Measurements from ENCODE around the gene ANTXR1.

Gene ANTXR1

GRCh38 chr2:69013142-69013839 is at the start of gene ANTXR1:
ANTXR1 (plus strand) TSS chr2:69013179; CDS start chr2:69013500, 321 bp downstream.
- DNase-seq = no peak

DNA sequence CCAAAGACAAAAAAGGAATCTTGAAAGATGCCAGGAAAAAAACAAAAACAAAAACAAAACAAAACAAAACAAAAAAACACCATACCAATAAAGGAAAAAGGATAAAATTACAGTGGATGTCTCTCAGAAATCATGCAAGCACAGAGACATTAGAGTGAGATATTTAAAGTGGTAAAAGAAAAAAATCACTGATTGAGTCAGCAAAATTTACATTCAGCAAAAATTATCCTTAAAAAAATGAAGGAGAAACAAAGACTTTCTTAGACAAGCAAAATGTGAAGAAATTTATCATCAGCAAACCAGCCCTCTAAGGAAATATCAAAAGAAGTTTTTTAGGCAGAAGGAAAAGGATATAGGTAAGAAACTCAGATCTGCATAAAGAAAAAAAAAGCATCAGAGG is 48.7 kb upstream of the ANTXR1 start:
- no peak for DNase-seq

DNA sequence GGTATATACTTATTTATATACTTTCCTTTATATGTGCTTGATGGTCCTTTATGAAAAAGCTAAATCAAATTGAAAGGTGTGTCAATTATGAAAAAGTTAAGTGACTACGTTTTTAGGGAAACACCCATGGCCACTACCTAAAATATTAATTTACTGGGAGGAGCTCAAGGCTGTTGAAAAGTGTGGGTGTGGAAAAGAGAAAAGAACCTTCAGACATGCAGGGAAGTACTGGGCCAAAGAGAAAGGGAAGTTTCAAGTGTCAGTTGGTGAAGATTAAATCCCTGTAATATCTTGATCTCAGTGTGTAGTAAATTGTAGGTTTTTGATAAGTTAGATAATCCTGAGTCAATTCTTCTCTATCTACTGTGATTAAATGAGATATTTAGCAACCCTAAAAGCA is 44.8 kb upstream of the ANTXR1 start:
- DNase-seq = no peak

- no peak for DNase-seq
Measured at GRCh38 chr2:68969736-68970490, 43.1 kb upstream of the ANTXR1 start.

DNA sequence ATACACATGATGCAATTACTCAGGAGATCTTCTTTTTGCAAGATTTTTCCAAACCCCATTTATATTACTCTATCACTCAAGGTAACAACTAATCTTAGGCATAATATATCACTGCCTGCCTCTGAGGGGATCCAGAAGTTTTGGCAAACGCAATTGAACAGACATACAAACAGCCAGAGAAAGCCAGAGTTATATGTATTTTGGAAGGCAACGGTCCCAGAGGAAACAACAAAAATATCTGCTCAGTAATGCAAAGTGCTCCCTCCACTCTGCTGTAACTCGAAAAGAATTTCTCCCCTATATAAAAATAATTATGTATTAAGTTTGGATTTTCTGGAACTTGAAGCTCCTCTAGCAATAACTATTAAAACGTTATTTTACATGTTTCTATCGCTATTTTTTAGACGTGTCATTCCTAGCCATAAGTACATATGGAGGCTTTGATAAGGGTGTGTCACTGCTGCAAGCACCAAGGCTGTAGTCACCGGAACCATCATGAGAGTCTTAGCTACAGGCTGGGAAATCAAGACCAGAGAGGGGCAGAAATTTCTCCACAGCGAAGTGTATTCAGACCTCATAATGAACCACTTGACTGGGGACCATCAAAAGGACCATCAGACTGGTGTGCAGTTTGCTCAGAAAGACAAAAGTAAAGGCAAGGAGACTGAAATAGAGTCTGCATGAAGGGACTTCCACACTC is 42.3 kb upstream of the ANTXR1 start:
- no peak for DNase-seq

DNA sequence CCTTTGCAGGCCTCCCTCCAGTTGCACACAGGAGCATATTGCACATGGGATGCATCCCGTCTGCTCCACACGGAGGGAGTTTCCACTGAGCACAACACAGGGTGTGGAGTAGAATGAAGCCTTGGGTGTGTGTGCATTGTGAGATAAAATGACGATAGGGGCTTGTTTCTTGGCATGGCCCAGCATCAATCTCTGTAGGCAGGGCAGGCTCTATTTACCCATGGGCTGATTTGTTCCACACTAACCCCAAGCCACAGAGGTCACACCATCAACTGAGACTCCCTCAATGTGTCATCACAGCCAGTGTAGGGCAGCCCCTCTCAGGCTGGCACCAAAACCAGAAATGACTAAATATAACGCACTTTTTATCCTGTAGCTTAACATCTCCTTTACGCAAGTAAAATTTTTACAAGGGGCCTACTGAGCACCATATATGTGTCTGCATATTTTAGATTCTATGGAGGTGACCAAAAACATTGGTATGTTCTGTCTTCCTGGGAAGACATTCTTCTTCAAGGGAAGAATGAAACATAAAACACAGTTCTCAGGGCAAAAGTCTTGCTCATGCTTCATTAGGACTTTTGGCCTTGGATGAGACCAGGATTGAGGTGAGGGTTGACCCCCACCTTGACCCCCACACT is 41.3 kb upstream of the ANTXR1 start:
- no peak for DNase-seq

- no peak for DNase-seq
Measured at GRCh38 chr2:68974251-68974650, 38.7 kb upstream of the ANTXR1 start, which contains the start of gene GKN1. GKN1 (plus strand) TSS chr2:68974636; CDS start chr2:68974678, 42 bp downstream.

DNA sequence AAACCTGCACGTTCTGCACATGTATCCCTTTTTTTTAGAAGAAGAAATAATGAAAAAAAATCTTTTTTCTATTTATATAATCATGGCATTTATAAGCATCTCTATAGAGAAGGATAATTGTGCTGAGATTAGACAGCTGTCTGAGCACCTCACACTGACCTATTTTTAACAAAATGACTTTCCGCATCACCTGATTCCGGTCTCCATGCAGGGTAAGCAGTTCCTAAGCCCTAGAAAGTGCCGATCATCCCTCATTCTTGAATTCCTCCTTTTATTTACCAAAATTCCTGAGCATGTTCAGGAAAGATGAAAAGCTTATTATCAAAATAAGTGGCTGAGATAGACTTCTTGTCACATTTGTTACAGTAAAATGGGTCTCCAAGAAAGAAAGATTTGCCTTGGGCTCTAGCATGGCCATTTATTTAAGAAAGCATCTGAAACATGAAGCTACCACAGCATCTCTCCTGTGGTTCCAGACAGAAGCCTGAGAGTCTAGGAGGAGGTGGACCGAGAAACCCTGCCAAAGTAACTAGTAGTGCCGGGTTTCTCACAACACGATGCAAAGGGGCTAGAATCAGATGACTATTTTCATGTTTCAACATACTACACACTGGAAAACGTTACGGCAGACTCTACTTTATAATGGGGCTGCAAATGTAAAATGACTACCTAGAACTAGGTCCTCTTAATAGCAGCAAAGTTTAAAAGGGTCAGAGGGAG is 37.9 kb upstream of the ANTXR1 start:
- no peak for DNase-seq

- DNase-seq = no peak
Measured at GRCh38 chr2:68975844-68976243, 37.1 kb upstream of the ANTXR1 start.

GRCh38 chr2:68977453-68977852 is 35.5 kb upstream of the ANTXR1 start:
- no peak for DNase-seq

DNA sequence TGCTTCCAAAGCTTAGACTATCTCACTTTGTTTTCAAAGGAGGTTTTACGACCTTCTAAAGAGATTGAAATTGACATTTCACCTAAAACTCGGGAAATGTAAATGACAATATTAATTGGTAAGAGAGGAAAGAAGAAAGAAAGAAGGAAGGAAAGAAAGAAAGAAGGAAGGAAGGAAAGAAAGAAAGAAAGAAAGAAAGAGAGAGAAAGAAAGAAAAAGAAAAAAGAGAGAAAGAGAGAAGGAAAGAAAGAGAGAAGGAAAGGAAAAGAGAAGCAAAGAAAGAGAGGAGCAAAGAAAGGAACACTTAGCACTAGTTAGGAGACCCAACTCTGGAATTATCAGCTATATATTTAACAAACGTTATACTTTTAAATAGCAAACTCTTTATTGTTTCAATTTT is 34.9 kb upstream of the ANTXR1 start:
- DNase-seq = no peak

DNA sequence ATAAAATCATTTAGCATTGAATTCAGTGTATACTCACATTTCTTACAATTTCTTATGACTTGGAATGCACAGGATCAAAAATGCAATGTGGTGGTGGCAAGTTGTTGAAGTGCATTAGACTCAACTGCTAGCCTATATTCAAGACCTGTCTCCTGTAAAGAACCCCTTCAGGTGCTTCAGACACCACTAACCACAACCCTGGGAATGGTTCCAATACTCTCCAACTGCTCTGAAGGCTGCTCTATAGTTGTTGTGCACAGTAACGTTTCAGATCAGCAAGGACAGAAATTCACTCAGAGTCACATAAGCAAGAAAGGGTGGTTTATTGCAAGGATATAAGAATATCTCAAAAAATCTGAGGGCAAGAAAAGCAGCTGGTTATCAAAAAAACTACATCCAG is 32.0 kb upstream of the ANTXR1 start:
- no peak for DNase-seq

GRCh38 chr2:68987021-68987503 is 25.9 kb upstream of the ANTXR1 start:
- no peak for DNase-seq

DNA sequence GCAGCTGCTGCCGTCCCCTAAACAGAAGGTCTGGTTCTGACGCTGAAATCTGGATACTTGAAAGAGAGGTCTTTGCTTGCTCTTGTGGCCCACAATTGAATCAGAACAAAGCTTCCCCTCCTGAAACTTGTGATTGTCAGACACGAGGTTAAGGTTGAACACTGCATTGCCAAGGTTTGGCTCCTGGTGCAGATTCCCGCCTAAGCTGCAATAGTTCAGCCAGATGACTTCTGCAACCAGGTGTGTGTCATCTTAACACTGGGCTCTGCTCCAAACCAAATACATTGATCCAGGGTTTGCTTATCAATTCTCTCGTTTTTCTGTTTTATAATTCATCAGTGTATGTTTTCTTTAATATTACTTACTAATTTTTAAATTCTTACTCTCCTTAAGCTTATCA is 23.9 kb upstream of the ANTXR1 start:
- no peak for DNase-seq

DNA sequence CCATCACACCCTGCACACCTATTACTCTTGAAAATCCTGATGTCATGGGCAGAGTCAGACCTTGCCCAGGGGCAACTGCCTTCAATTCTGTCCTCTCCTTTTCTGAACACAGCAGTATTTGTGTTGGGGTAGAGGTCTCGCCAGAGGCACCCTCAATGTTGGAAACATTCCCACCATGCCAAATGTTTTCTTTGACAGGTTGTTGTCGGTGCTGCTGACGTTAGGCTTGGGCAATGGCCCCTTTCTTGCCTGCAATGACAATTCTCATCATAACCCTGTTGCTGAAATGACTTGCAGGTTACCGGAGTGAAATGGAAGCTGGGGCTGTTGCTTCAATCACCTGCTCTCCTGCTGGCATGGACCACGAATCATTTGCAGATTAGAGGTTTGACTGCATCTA is 20.6 kb upstream of the ANTXR1 start:
- no peak for DNase-seq

DNA sequence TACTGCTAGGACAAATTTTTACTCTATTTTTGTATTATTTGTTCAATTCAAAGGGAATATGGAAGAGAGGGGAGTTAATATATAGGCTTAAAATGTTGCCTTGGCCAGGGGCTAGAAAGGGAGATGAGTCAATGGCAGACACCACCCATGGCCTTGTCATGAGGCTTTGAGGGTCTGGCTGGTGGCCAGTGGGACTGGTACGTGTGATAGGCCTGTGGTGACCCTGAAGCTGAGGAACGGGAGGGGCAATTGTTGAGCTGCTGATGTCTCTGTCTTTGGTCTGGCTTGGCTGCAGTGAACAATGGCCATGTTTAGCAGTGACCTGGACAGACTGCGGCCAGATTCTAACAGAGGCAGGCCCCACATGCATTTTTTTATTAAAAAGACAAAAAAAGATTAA is 20.0 kb upstream of the ANTXR1 start:
- no peak for DNase-seq

GRCh38 chr2:68993660-68994059 is 19.3 kb upstream of the ANTXR1 start:
- no peak for DNase-seq

DNA sequence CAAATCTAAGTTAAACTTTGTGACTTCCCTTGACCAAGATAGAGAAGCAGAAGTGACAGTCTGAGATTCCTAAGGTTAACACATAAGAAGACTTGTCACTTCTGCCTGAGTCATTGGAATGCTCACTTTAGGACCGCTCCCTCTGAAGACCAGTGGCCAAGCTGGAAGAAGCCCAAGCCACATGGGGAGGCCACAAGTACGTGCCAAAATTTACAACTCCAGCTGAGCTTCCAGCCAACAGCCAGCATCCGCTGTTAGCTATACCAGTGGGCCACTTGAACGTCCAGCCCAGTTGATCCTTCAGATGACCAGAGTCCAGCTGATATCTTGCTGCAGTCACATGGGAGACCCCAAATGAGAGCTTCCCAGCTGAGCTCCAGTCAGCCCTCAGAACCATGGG is 18.1 kb upstream of the ANTXR1 start:
- no peak for DNase-seq

DNA sequence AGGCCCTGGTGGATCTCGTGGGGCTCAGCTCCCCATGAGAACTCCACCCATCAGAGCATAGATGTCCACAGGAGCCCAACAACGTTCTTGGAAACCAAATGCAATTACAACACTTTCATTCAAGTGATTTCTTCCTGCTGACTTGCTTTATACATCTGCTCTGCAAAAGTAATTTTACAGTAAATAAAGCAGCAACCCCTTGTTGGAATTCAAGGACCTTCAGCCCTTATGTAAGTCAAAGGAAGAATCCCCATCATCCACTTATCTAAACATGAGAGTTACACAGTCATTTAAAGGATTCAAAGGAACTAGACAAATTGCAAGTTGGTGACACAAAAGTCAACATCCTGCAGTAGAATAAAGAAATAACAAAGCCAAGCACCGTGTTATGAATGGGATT is 17.1 kb upstream of the ANTXR1 start:
- no peak for DNase-seq

- no peak for DNase-seq
Measured at GRCh38 chr2:68997401-68997800, 15.6 kb upstream of the ANTXR1 start.

DNA sequence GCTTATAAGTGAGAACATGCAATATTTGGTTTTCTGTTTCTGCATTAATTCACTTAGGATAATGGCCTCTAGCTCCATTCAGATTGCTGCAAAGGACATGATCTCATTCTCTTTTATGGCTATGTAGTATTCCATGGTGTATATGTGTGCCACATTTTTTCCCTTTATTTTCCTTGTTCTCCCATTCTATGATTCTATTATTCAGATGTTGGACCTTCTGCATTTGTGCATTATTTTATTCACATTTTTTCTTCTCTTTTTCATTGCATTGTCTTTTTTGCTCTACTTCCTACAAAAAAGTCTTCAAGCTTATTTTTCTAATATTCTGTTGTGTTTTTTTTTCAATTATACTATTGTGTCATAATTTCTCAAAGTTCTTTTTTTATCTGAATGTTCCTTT is 11.1 kb upstream of the ANTXR1 start:
- no peak for DNase-seq

- no peak for DNase-seq
Measured at GRCh38 chr2:69003731-69004130, 9.2 kb upstream of the ANTXR1 start.

DNA sequence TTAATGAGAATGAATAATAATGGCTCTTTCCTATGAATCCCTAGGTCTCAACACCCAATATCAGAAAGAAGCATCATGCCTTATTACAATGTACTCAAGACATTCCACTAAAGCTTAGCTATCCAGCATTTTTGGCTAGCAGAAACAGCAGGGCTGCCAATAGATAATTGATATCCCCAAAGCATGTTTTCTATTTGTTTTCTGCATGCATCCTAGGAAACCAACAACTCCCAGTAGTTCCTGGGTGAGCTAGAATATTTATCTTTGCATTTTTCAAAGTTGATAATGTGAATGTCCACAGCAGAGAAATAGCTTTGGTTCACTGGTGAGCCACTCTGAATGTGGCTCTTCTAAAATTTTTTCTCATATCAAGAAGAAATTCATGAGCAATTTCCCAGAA is 5.8 kb upstream of the ANTXR1 start:
- no peak for DNase-seq

Data from cortex of kidney (tissue), 1 donor.